HPDE6-E6E7 (cell line): Measurements from ENCODE around the gene LMNTD1.
"Not testable (repeated sequence)": the region's sequence is repeated elsewhere in the genome, so short reads cannot be mapped to it uniquely, and the experiment has no call there.

Experiments
- DNase-seq: peaks from one replicate; pipeline ENCODE4 v3.0.0; 2011; ENCODE audit warnings: missing footprints; ENCODE audit errors: extremely low spot score

Gene LMNTD1

DNA sequence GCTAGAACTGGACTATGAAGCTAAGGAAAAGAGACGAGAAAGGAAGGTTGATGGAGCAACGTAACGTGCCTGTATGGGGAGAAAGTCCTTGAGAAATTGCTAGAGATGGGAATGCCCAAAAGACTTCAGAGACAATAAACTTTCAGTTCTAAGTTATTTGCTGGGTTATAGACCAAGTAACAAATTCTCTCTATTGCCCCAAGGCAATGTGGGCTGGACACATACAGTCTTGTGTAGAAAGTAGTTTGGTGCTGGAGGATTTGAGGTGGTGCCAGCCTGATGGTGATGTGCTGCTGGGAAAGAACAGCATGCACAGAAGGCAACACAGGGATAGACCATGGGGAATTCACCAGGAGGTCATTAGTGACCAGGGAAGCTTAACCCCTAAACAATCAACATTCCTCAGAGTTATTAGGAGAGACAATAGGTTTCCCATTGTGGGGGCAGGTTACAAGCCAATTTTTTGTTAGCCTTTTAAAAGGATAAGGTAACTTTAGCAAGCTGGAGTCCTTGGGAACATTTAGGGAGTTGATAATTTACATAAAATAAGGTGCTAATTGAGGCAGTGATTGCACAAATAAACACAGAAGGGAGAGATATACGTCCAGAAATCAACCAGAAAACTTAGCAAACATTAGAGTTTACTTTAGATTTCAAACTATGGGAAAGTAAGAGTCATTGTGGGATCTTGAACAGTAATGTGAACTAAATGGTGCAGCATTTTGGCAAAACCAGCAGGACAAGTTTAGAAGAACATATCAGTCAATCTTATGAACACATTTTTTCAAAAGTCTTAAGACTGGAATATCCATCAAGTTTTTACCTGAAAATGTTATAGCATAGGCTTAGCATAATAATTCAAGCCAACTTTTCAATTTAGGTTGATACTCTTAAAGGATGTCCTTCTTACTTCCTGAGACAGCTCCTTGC lies 61.4 kb downstream of the LMNTD1 start:
- no peak for DNase-seq

DNA sequence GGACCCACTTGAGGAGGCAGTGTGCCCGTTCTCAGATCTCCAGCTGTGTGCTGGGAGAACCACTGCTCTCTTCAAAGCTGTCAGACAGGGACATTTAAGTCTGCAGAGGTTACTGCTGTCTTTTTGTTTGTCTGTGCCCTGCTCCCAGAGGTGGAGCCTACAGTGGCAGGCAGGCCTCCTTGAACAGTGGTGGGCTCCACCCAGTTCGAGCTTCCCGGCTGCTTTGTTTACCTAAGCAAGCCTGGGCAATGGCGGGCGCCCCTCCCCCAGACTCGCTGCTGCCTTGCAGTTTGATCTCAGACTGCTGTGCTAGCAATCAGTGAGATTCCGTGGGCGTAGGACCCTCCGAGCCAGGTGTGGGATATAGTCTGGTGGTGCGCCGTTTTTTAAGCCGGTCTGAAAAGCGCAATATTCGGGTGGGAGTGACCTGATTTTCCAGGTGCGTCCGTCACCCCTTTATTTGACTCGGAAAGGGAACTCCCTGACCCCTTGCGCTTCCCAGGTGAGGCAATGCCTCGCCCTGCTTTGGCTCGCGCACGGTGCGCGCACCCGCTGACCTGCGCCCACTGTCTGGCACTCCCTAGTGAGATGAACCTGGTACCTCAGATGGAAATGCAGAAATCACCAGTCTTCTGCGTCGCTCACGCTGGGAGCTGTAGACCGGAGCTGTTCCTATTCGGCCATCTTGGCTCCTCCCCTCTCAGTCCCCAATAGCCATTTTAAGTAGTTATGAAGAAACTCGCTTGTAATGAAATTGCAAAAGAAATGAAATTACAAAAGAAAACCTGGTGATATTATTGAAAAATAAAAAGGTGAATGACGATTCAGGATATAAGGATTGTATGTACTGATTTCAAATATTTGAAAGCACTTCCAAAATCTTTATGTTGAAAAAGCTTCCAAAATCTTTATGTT lies 63.9 kb downstream of the LMNTD1 start:
- DNase-seq: not testable (repeated sequence)

DNA sequence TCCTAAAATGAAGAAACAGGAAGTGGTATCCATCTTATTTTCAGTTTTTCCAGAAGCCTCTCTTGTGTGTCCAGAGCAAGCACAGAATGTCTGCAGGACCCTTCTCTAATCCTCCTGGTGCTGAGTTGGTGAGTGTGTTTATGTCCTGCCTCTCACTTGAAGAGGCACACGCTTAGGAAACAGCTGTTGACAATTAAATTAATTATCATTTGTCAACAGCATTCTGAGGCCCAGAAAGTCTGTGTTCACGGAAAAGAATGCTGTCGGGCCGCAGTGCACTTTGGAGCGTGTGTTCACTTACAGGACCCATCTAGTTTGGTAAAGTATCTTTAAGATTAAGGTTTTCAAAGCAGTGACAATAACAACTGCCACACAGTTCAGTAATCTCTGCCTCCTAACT lies 70.5 kb downstream of the LMNTD1 start:
- DNase-seq: no peak

DNA sequence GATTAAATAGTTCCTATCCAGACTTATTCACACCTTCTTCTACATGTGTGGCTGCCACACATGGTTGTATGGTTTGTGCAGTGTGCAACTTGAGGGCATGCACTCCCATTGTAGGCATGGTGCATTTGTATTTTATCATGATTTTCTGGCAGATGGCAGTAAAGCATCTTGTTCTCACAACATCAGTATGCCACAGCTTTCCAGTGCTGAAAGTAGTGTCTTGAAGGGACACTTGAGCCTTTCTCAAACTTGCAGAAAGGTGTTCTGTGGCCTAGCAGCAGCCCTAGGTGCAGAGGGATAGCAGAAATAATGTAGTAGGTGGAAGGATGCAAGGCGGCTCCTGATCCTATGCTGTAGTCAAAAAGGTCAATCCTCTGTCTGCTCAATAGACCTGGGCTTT lies 72.9 kb downstream of the LMNTD1 start:
- DNase-seq: no peak

DNA sequence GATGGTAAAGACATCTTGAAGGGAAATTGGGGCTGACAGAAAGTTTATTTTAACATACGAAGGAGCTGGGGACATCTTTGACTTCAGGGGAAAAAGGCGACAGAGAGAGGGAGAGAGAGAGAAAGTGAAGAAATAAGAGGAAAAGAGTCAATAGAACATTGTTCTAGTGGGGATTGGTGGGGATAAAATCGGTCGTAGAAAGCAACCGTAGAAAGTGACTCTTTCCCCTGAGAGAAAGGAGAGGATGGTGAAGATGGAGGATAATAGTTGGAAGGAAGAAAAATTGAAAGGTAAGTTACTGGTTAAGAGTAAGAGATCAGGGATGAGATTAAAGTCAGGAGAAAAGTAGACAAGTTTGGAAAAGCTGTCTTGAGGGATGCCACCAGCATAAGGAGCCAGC lies 75.9 kb downstream of the LMNTD1 start:
- DNase-seq: no peak

DNA sequence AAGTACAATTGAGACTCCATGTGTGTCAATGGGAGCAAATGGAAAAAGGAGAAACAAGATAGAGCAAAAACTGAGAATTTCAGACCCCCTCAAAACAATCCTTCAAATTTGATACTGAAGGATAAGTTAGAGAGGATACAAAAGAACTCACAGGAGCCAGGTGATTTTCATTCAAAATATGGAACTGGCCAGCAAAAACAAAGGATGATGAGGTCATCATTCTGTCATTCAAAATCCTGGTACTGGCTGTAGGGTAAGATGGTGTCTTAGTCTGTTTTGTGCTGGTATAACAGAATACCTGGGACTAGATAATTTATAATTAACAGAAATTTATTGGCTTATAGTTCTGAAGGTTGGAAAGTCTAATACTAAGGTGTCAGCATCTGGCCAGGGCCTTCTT lies 80.6 kb downstream of the LMNTD1 start:
- DNase-seq: no peak

DNA sequence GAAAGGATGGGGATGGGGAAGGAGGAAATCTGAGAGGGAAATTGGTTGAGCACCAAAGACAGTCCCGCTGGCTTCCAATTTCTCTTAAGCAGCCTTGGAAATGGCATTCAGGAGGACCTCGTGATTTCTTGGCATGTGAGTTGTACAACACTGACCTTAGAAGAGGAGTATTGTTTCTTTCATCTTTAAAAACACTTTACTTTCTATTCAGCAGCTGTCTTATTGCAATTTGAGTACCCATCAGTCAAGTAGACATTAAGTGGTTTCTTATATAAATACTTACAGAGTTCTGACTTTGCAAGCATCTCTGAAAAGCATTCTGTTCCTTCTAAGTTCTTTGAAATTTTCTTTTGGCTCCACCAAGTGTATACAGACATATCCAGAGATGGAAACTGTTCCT lies 83.2 kb downstream of the LMNTD1 start:
- DNase-seq: no peak

DNA sequence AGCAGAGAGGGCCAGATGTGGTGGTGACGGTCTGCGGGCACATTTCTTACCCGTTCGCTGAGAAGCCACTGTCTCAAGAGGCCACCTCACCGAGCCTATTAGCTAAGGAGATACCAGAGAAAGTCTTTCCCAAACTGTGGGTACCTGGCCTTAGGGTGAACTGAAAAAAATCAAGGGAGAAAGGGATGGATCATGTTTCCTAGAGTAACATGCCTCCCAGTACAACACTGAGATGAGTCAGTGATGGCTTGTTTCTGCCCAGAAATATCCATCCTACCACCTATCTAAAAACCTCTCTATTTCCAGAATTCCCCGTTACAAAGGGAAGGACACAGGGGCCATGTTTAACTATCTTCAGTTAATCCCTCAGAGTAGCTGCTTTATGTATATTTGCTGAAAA lies 83.7 kb downstream of the LMNTD1 start:
- no peak for DNase-seq

DNA sequence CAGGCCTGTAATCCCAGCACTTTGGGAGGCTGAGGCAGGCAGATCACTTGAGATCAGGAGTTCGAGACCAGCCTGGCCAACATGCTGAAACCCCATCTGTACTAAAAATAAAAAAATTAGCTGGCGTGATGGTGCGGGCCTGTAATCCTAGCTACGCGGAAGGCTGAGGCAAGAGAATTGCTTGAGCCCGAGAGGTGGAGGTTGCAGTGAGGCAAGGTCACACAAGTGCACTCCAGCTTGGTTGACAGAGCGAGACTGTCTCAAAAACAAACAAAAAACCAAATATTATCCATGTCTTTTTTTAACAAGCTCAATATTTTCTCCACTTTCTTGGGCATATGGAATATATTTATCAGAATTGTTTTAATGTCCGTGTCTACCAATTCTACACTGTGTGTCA lies 89.6 kb downstream of the LMNTD1 start:
- no peak for DNase-seq

DNA sequence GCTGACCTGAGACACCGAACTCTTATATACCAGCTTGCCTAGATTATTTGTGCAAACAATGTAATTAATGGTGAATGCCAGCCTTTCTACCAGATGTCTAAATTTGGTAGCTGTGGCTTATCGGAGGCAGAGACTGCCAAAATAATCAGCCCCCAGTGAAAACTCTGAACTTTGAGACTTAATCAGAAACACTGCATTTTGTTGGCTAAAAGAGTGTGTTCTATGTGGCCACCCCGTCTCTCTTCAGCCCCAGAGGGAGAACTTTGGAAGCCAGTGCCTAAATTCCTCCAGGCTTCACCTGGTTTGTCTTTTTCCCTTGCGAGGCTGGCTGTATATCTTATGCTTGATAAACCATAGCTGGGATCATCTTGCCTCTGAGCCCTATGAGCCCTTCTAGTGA lies 90.1 kb downstream of the LMNTD1 start:
- no peak for DNase-seq

DNA sequence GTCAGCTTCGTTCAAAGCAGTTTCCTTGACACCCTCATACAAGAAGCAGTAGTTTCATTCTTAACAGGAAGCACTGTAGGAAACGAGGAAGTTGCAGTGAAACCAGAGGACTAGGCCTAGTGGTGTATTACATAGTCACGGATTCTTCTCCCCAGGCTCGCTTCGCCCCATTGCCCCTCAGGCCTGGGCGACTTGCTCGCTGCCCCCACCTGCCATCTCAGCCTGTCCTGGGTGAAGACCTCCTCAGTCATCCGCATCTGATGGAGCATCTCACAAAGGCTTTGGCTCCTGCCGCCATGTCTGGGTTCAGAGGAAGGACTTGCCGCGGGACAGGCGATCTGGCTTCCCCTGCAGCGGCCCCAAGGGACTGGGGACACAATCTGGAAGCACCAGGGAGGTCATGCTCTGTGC lies 93.5 kb downstream of the LMNTD1 start:
- no peak for DNase-seq

DNA sequence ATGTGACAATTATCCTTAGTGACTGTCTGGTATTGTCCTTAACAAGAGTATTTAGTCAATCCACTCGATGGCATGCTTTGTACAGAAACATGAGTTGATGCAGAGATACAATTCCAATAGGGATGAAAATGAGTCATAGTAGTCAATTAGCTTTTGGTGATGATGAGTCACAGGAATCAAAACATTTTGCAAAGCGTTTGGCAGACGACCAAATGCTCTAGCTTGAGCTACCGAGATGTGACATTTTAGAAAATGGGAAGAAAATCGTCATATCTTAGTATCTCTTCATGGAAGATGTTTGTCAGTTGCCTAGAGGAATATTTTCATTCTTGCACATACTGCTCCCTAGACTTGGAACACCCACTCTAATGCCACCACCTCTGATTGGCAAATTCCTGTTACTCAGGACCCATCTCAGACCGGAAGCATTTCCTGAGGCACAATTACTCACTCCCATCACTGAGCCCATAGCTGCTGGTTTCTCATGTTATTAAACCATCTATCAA lies 95.0 kb downstream of the LMNTD1 start:
- peak; percentile 89 for DNase-seq

DNA sequence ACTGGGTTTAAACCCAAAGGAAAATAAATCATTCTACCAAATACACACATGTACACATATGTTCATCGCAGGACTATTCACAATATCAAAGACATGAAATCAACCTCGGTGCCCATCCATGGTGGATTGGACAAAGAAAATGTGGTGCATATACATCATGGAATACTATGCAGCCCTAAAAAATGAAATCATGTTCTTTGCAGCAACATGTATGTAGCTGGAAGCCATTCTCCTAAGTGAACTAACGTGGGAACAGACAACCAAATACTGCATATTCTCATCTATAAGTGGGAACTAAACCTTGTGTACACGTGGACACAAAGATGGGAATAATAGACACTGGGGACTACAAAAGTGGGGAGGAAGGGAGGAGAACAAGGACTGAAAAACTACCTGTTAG lies 96.6 kb downstream of the LMNTD1 start:
- DNase-seq: no peak

DNA sequence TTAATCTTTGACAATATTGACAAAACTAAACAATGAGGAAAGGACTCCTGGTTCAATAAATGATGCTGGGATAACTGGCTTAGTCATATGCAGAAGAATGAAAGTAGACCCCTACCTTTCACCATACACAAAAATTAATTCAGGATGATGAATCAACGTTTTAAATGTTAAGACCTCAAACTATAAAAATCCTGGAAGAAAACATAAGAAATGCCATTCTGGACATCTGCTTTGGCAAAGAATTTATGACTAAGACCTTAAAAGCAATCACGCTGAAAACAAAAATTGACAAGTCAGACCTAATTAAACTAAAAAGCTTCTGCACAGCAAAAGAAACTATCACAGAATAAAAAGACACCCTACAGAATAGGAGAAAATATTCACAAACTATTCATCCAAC lies 97.4 kb downstream of the LMNTD1 start:
- no peak for DNase-seq

DNA sequence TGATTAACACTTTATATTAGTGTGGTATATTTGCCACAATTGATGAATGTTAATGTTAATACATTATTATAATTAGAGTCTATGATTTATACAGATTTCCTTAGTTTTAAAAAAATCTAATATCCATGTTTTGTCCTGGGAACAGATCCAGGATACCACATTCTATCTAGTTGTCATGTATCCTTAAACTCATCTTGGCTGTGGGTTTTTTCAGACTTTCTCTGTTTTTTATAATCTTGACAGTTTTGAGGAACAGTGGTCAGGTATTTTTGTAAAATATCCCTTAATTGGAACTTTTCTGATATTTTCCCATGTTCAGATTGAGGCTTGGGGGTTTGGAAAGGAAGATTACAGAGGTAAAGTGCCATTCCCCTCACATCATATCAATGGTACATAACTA lies 104.1 kb downstream of the LMNTD1 start:
- no peak for DNase-seq

DNA sequence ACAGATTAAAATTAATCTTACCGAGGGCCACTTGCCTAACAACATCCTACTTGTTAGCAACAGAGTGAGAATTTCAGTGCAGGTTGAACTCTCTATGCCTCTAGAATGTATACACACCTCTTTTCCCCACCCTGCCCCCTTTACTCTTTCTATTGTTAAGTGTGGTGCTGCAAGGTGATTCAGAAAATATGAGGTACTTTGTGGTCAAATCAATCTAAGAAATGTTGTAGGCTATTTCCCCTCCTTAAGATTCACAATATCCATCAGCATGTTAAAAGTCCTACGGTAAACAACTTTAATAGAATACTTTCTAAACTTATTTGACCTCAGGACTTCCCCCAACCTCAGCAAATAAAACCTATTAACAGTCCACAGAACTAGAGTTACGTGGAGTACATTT lies 106.0 kb downstream of the LMNTD1 start:
- no peak for DNase-seq

DNA sequence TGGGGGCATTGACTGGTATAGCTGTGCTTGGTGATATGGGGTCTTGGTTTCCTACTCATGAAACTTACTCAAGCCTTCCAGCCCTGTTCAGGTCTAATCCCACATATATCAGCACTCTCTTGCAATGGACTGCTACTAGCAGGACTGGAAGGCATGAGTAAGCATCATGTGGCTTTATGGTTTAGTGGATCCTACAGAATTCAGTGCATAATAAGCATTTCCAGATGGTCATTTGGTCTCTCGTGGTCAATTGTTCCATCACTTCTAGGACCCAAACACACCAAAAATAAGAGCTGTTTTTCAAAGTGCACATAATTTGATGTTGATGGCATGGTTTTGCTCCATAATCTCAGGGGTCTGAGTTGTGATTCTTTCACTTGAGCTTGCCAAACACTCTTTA lies 114.4 kb downstream of the LMNTD1 start:
- no peak for DNase-seq

DNA sequence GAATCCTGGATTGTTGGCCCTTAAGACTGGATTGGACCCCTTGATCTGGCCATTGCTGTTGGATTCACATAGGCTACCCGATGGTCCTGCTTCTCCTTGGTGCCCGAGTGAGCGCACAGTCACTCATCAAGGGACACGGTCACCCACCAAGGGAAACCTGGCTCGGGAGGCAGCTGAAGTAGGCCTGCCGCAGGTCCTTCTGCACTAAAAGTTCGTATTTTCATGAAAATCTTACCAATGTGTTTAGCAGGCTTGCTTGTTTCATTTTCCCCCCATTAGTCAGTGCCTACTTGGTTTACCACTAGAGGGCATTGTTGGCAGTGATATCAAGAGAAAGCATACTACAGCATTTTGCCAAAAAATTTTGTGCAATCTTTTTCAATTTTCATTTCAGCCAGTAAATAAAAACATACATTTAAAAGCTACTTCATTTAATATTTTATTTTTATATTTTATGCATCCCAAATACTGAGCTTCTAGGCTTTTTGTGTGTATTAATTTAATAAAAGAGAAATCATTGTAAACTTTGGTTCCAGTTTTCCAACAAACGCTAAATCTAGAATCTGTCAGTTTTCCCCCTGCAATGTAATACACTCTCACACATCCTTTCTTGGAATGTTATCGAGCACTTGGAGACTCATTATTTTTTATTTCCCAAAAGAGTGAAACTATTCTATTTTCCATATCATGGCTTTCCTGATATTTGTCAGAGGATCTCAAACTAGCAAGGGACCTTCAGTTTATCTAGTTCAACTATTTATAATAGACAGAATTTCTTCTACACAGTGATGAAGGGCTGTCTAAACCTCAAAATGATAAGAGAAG lies 116.7 kb downstream of the LMNTD1 start:
- peak; percentile 46 for DNase-seq

DNA sequence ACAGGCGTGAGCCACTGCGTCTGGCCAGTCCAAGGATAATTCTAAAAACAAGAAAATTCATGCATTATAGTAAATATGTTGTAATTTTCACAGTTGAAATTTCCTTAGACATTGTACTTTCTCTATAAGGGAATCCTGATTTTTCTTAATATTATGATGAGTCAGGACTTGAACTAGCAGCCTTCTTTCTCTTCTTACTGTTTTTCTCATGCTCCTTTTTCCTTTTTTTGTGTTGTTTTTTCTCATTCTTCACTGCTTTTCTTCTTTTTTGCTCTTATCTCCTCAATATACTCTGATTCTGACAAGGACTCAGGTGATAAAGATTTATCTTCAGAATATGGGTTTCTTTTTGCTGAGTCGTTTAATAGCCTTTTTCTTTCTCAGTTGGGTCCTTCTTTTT lies 117.7 kb downstream of the LMNTD1 start:
- no peak for DNase-seq

DNA sequence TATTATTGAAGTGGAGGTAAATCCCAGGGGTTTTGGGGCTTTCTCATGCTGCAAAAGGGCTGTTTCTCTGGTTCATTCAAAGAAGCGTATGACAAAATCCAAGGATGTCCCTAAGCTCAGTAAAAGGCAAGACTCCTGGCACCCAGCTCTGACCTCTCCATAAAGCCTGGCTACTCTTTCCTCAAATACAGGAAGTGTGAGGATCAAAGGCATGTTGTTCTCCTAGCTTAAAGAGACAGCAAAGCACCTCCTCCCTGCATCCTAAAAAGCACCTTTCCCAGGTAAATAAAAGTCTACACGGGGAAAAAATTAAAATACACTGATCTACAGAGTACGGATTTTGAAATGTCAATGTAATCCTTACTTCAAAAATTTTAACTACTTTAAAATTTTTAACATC lies 118.6 kb downstream of the LMNTD1 start:
- DNase-seq: no peak

DNA sequence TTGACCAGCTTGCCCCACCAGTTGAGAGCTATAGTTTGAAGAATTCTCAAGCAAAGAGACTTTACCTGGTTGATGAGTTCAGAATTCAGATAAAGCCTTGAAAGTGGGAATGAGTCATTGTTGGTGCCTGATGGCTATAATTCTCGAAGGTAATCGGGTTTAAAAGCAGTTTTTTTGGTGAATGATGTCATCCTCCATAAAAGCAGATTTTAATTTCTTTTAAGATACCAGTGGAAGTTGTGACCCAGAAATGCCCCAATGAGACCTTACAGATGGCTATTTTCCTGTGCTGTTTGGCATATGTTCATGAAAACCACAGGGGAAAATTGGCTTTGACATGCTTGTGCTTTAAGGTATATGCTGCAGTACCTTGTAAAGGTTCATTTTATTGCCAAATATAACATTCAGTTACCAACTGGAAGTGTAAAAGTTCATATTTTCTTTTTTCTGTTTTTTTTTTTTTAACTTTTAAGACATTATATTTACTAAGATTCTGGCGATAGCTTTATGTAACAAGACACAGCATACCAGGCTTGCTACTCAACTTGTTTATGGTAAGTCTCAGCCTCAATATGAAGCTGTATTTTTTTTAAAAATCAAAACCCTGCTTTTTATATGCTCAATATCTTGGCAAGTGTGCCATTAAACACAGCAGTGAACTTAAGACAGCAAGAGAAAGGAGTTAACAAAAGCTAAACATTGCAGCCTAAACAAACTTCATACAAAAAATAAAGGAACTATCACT lies 119.3 kb downstream of the LMNTD1 start:
- DNase-seq: peak; percentile 9
